Neural progenitor cell (in vitro differentiated cells): ENCODE data around the gene CYB5R3. TPM values are rescaled to one million over a fixed set of nuclear protein-coding genes. Genes with fewer than 3 reads are reported as not detected.

Experiments used
- DNase-seq: peaks from one replicate; pipeline ENCODE4 v3.0.0-alpha.2; 2016; ENCODE audit warnings: low spot score
- H2AFZ ChIP-seq: fragments of 200-600 bp; sonication (generic); replicated peaks from 2 replicates; pipeline ENCODE4 v1.6.1; 2016; ENCODE audit warnings: antibody characterized with exemption
- H3F3A ChIP-seq: fragments of 200-600 bp; sonication (generic); 2 replicates; pipeline ENCODE4 v1.6.1; 2016; ENCODE audit warnings: antibody characterized with exemption, low read depth
- H3K27ac ChIP-seq: fragments of 200-600 bp; sonication (generic); 2 replicates; pipeline ENCODE4 v1.5.1; 2016; ENCODE audit warnings: mild to moderate bottlenecking
- H3K27me3 ChIP-seq: fragments of 200-600 bp; sonication (generic); 2 replicates; pipeline ENCODE4 v1.6.1; 2016; ENCODE audit warnings: mild to moderate bottlenecking, moderate library complexity
- H3K36me3 ChIP-seq: fragments of 200-600 bp; sonication (generic); 2 replicates; pipeline ENCODE4 v1.5.1; 2016
- H3K4me1 ChIP-seq: fragments of 200-600 bp; sonication (generic); 2 replicates; pipeline ENCODE4 v1.6.1; 2016; ENCODE audit warnings: mixed run types
- H3K4me2 ChIP-seq: fragments of 200-600 bp; sonication (generic); 2 replicates; pipeline ENCODE4 v1.6.1; 2016
- H3K4me3 ChIP-seq: fragments of 200-600 bp; sonication (generic); 2 replicates; pipeline ENCODE4 v1.5.1; 2016
- H3K79me2 ChIP-seq: fragments of 200-600 bp; sonication (generic); 2 replicates; pipeline ENCODE4 v1.6.1; 2016; ENCODE audit warnings: low read depth
- H3K9ac ChIP-seq: fragments of 200-600 bp; sonication (generic); 2 replicates; pipeline ENCODE4 v1.6.1; 2016
- H3K9me3 ChIP-seq: fragments of 200-600 bp; sonication (generic); 2 replicates; pipeline ENCODE4 v1.5.1; 2016; ENCODE audit warnings: low read depth
- H4K20me1 ChIP-seq: fragments of 200-600 bp; sonication (generic); 2 replicates; pipeline ENCODE4 v1.6.1; 2016; ENCODE audit warnings: low read depth
- H3K27ac Mint-ChIP-seq: 3 replicates; pipeline ENCODE4 v1.8.0; 2021; ENCODE audit warnings: mixed read lengths
- H3K27me3 Mint-ChIP-seq: 2 replicates; pipeline ENCODE4 v1.8.0; 2022; ENCODE audit warnings: low read depth, mild to moderate bottlenecking, inconsistent platforms, moderate library complexity, mixed read lengths; ENCODE audit not compliant: insufficient read depth
- H3K36me3 Mint-ChIP-seq: 3 replicates; pipeline ENCODE4 v1.8.0; 2021; ENCODE audit warnings: mixed read lengths
- H3K4me1 Mint-ChIP-seq: 3 replicates; pipeline ENCODE4 v1.8.0; 2021; ENCODE audit warnings: mixed read lengths
- H3K4me3 Mint-ChIP-seq: 3 replicates; pipeline ENCODE4 v1.8.0; 2021; ENCODE audit warnings: mild to moderate bottlenecking, moderate library complexity, mixed read lengths
- H3K9me3 Mint-ChIP-seq: 3 replicates; pipeline ENCODE4 v1.8.0; 2020; ENCODE audit warnings: mixed read lengths
- CTCF ChIP-seq: fragments of 200-600 bp; sonication (generic); IDR thresholded peaks from 2 replicates; pipeline ENCODE4 v1.5.1; 2017; ENCODE audit warnings: antibody characterized with exemption, mild to moderate bottlenecking
- EZH2 ChIP-seq: fragments of 200-600 bp; sonication (generic); IDR thresholded peaks from 2 replicates; pipeline ENCODE4 v1.6.1; 2017; ENCODE audit warnings: antibody characterized with exemption, mild to moderate bottlenecking, moderate library complexity
- EZH2phosphoT487 ChIP-seq: fragments of 200-600 bp; sonication (generic); IDR thresholded peaks from 2 replicates; pipeline ENCODE4 v1.6.1; 2017; ENCODE audit warnings: antibody characterized with exemption
- total RNA-seq: library from RNA; depleted of rRNA; stranded (reverse); fragments of >200 nt; gene quantifications from 2 replicates; pipeline ENCODE4 v1.2.3, GENCODE V29; 2015; ENCODE audit warnings: low replicate concordance

CYB5R3 gene
- total RNA-seq, 1 donor from 2014 or later: 21.6 TPM

GRCh38 chr22:42596863-42597530 lies 52.2 kb downstream of the CYB5R3 start:
- H3K79me2 ChIP-seq: peaks cover 31% of the 10 kb centered on the region
- H3K27me3 Mint-ChIP-seq: peaks cover 5% of the 10 kb centered on the region
- no peaks in the 10 kb centered on the region for H3K4me1 ChIP-seq
- peaks cover 48% of the 10 kb centered on the region for H4K20me1 ChIP-seq
- TF ChIP-seq EZH2 (no peak), EZH2phosphoT487 (no peak), CTCF (no peak)
- H2AFZ ChIP-seq: no peak overlapping the region
- no peak overlapping the region for H3K27ac Mint-ChIP-seq
- no peaks in the 10 kb centered on the region for H3K27me3 ChIP-seq
- no peaks in the 10 kb centered on the region for H3K9me3 Mint-ChIP-seq
- H3K9me3 ChIP-seq: no peaks in the 10 kb centered on the region
- no peak overlapping the region for H3K4me3 Mint-ChIP-seq
- no peaks in the 10 kb centered on the region for H3K4me1 Mint-ChIP-seq
- H3F3A ChIP-seq: no peaks in the 10 kb centered on the region
- no peak overlapping the region for H3K27ac ChIP-seq
- no peaks in the 10 kb centered on the region for H3K36me3 ChIP-seq
- no peak overlapping the region for H3K4me2 ChIP-seq
- no peak for DNase-seq
- H3K9ac ChIP-seq: no peak overlapping the region
- no peak overlapping the region for H3K4me3 ChIP-seq
- H3K36me3 Mint-ChIP-seq: peaks cover 31% of the 10 kb centered on the region

GRCh38 chr22:42596336-42596735 lies 52.9 kb downstream of the CYB5R3 start:
- TF ChIP-seq EZH2phosphoT487 (no peak), CTCF (no peak)
- Mint-ChIP-seq H3K4me3 (no peak overlapping the region), H3K27ac (no peak overlapping the region), H3K36me3 (peaks cover 27% of the 10 kb centered on the region), H3K27me3 (peaks cover 5% of the 10 kb centered on the region), H3K4me1 (no peaks in the 10 kb centered on the region), H3K9me3 (no peaks in the 10 kb centered on the region)
- Histone ChIP-seq H3K27me3 (no peaks in the 10 kb centered on the region), H3K9me3 (no peaks in the 10 kb centered on the region), H3K79me2 (peaks cover 25% of the 10 kb centered on the region), H3K9ac (no peak overlapping the region), H2AFZ (no peak overlapping the region), H3F3A (no peaks in the 10 kb centered on the region), H3K4me2 (no peak overlapping the region), H3K36me3 (no peaks in the 10 kb centered on the region), H4K20me1 (peaks cover 45% of the 10 kb centered on the region), H3K4me3 (no peak overlapping the region), H3K4me1 (no peaks in the 10 kb centered on the region), H3K27ac (no peak overlapping the region)
- no peak for DNase-seq

- H3K27me3 Mint-ChIP-seq: peaks cover 5% of the 10 kb centered on the region
- no peak overlapping the region for H3K27ac ChIP-seq
- peaks cover 44% of the 10 kb centered on the region for H4K20me1 ChIP-seq
- no peak overlapping the region for H3K4me2 ChIP-seq
- no peaks in the 10 kb centered on the region for H3K9me3 ChIP-seq
- no peaks in the 10 kb centered on the region for H3K27me3 ChIP-seq
- H3K4me1 Mint-ChIP-seq: no peaks in the 10 kb centered on the region
- peaks cover 27% of the 10 kb centered on the region for H3K36me3 Mint-ChIP-seq
- no peak overlapping the region for H2AFZ ChIP-seq
- H3K4me3 ChIP-seq: no peak overlapping the region
- H3K9ac ChIP-seq: no peak overlapping the region
- no peaks in the 10 kb centered on the region for H3K9me3 Mint-ChIP-seq
- H3K4me1 ChIP-seq: no peaks in the 10 kb centered on the region
- TF ChIP-seq EZH2phosphoT487: no peak
- no peak for TF ChIP-seq EZH2
- H3K4me3 Mint-ChIP-seq: no peak overlapping the region
- peaks cover 16% of the 10 kb centered on the region for H3K79me2 ChIP-seq
- H3K36me3 ChIP-seq: no peaks in the 10 kb centered on the region
- H3F3A ChIP-seq: no peaks in the 10 kb centered on the region
- H3K27ac Mint-ChIP-seq: no peak overlapping the region
- DNase-seq: no peak
These were observed 53.8 kb downstream of the CYB5R3 start for GRCh38 chr22:42595434-42595833.

GRCh38 chr22:42591987-42592386 lies 57.2 kb downstream of the CYB5R3 start:
- H3K4me2 ChIP-seq: no peak overlapping the region
- H3K36me3 ChIP-seq: no peaks in the 10 kb centered on the region
- no peak overlapping the region for H3K4me3 ChIP-seq
- H3K27ac Mint-ChIP-seq: no peak overlapping the region
- H3K27ac ChIP-seq: no peak overlapping the region
- H3K27me3 Mint-ChIP-seq: peaks cover 4% of the 10 kb centered on the region
- TF ChIP-seq EZH2: no peak
- no peak for TF ChIP-seq EZH2phosphoT487
- no peak for TF ChIP-seq CTCF
- no peak for DNase-seq
- H3K79me2 ChIP-seq: no peaks in the 10 kb centered on the region
- H4K20me1 ChIP-seq: peaks cover 26% of the 10 kb centered on the region
- H3K27me3 ChIP-seq: no peaks in the 10 kb centered on the region
- H2AFZ ChIP-seq: no peak overlapping the region
- peaks cover 26% of the 10 kb centered on the region for H3K36me3 Mint-ChIP-seq
- H3K9me3 ChIP-seq: no peaks in the 10 kb centered on the region
- H3K4me3 Mint-ChIP-seq: no peak overlapping the region
- no peaks in the 10 kb centered on the region for H3K4me1 ChIP-seq
- no peaks in the 10 kb centered on the region for H3K9me3 Mint-ChIP-seq
- H3K9ac ChIP-seq: no peak overlapping the region
- H3F3A ChIP-seq: no peaks in the 10 kb centered on the region
- no peaks in the 10 kb centered on the region for H3K4me1 Mint-ChIP-seq
